H9 (cell line): Measurements from ENCODE around the gene NAA15. TPM values are rescaled to one million over a fixed set of nuclear protein-coding genes. Genes with fewer than 3 reads are reported as not detected.
A peak's percentile ranks its signal among the peaks of the same experiment; 100 is the strongest.

ENCODE experiments used
- DNase-seq: peaks from one replicate; pipeline ENCODE4 v3.0.0-alpha.2; 2017
- H2AFZ ChIP-seq: one replicate; pipeline ENCODE4 v1.6.1; 2013; ENCODE audit warnings: mild to moderate bottlenecking, low read length, control low read depth, moderate library complexity
- H2AK5ac ChIP-seq: 2 replicates; pipeline ENCODE4 v1.6.1; 2013; ENCODE audit warnings: low read length, control low read depth, mixed read lengths; ENCODE audit not compliant: insufficient read length
- H2BK120ac ChIP-seq: one replicate; pipeline ENCODE4 v1.6.1; 2013; ENCODE audit warnings: low read depth, mild to moderate bottlenecking, low read length, control low read depth, inconsistent platforms; ENCODE audit not compliant: poor library complexity, severe bottlenecking
- H2BK12ac ChIP-seq: 2 replicates; pipeline ENCODE4 v1.6.1; 2013; ENCODE audit warnings: low read length, control low read depth, mixed read lengths, low read depth; ENCODE audit not compliant: insufficient read length
- H2BK15ac ChIP-seq: 2 replicates; pipeline ENCODE4 v1.6.1; 2013; ENCODE audit warnings: low read depth, low read length, control low read depth
- H2BK20ac ChIP-seq: one replicate; pipeline ENCODE4 v1.6.1; 2013; ENCODE audit warnings: low read depth, mild to moderate bottlenecking, low read length, control low read depth, inconsistent platforms; ENCODE audit not compliant: poor library complexity, severe bottlenecking
- H2BK5ac ChIP-seq: 2 replicates; pipeline ENCODE4 v1.6.1; 2013; ENCODE audit warnings: low read length, control low read depth, mixed read lengths; ENCODE audit not compliant: insufficient read length
- H3K14ac ChIP-seq: 2 replicates; pipeline ENCODE4 v1.6.1; 2013; ENCODE audit warnings: low read length, control low read depth; ENCODE audit not compliant: insufficient read depth
- H3K18ac ChIP-seq: 2 replicates; pipeline ENCODE4 v1.6.1; 2013; ENCODE audit warnings: low read depth, mild to moderate bottlenecking, mixed read lengths, low read length, control low read depth; ENCODE audit not compliant: insufficient read length
- H3K23ac ChIP-seq: 2 replicates; pipeline ENCODE4 v1.6.1; 2013; ENCODE audit warnings: low read length, control low read depth, mixed read lengths, low read depth; ENCODE audit not compliant: insufficient read length
- H3K23me2 ChIP-seq: 2 replicates; pipeline ENCODE4 v1.6.1; 2013; ENCODE audit warnings: low read depth, mild to moderate bottlenecking, mixed read lengths, low read length, control low read depth; ENCODE audit not compliant: insufficient read length, poor library complexity, severe bottlenecking
- H3K27ac ChIP-seq: 2 replicates; pipeline ENCODE4 v1.5.1; 2013; ENCODE audit warnings: low read length, control low read depth, mixed read lengths, low read depth; ENCODE audit not compliant: insufficient read length
- H3K27me3 ChIP-seq: 2 replicates; pipeline ENCODE4 v1.6.1; 2013; ENCODE audit warnings: low read length, control low read depth, inconsistent platforms; ENCODE audit not compliant: insufficient read depth
- H3K4ac ChIP-seq: 2 replicates; pipeline ENCODE4 v1.6.1; 2013; ENCODE audit warnings: low read depth, mild to moderate bottlenecking, control low read depth, inconsistent platforms, low read length, moderate library complexity
- H3K4me1 ChIP-seq: 2 replicates; pipeline ENCODE4 v1.6.1; 2013; ENCODE audit warnings: low read length, control low read depth, inconsistent platforms; ENCODE audit not compliant: insufficient read depth
- H3K4me2 ChIP-seq: 2 replicates; pipeline ENCODE4 v1.6.1; 2013; ENCODE audit warnings: low read length, control low read depth, mixed read lengths; ENCODE audit not compliant: insufficient read length, insufficient read depth
- H3K56ac ChIP-seq: 2 replicates; pipeline ENCODE4 v1.6.1; 2013; ENCODE audit warnings: low read depth, mild to moderate bottlenecking, mixed read lengths, low read length, control low read depth; ENCODE audit not compliant: insufficient read length
- H3K79me1 ChIP-seq: 2 replicates; pipeline ENCODE4 v1.6.1; 2013; ENCODE audit warnings: low read depth, mild to moderate bottlenecking, moderate library complexity, low read length, control low read depth, inconsistent platforms; ENCODE audit not compliant: insufficient read depth, poor library complexity, severe bottlenecking
- H3K79me2 ChIP-seq: 2 replicates; pipeline ENCODE4 v1.6.1; 2013; ENCODE audit warnings: low read length, control low read depth, inconsistent platforms; ENCODE audit not compliant: insufficient read depth
- H3K9ac ChIP-seq: 2 replicates; pipeline ENCODE4 v1.6.1; 2013; ENCODE audit warnings: low read length, control low read depth, mixed read lengths; ENCODE audit not compliant: insufficient read length; ENCODE audit errors: extremely low read depth
- H3K9me3 ChIP-seq: one replicate; pipeline ENCODE4 v1.6.1; 2013; ENCODE audit warnings: low read depth, low read length, inconsistent platforms; ENCODE audit not compliant: control insufficient read depth
- H3T11ph ChIP-seq: one replicate; pipeline ENCODE4 v1.6.1; 2013; ENCODE audit warnings: mild to moderate bottlenecking, low read length, control low read depth, inconsistent platforms
- H4K20me1 ChIP-seq: one replicate; pipeline ENCODE4 v1.6.1; 2013; ENCODE audit not compliant: control insufficient read depth, insufficient read length, insufficient read depth
- H4K5ac ChIP-seq: 2 replicates; pipeline ENCODE4 v1.6.1; 2013; ENCODE audit warnings: low read depth, mild to moderate bottlenecking, mixed read lengths, low read length, control low read depth; ENCODE audit not compliant: insufficient read length
- H4K8ac ChIP-seq: replicated peaks from 2 replicates; pipeline ENCODE4 v1.6.1; 2013; ENCODE audit warnings: low read length, control low read depth, mixed read lengths, low read depth; ENCODE audit not compliant: insufficient read length
- H4K91ac ChIP-seq: 2 replicates; pipeline ENCODE4 v1.6.1; 2013; ENCODE audit warnings: low read depth, mild to moderate bottlenecking, moderate library complexity, mixed read lengths, low read length, control low read depth; ENCODE audit not compliant: insufficient read length
- H3K27ac Mint-ChIP-seq, 3 experiments: 2 replicates in 2 of 3; 3 replicates in 1 of 3; pipeline ENCODE4 v1.8.0; 2020 to 2021; ENCODE audit warnings: mixed read lengths in 3 of 3, mild to moderate bottlenecking in 1 of 3, moderate library complexity in 1 of 3
- H3K27me3 Mint-ChIP-seq: 2 replicates; pipeline ENCODE4 v1.8.0; 2021; ENCODE audit warnings: low read depth, mild to moderate bottlenecking, moderate library complexity, mixed read lengths
- H3K36me3 Mint-ChIP-seq, 3 experiments: 2 replicates in 2 of 3; 3 replicates in 1 of 3; pipeline ENCODE4 v1.8.0; 2020 to 2021; ENCODE audit warnings: low read depth in 3 of 3, mixed read lengths in 3 of 3; ENCODE audit not compliant: insufficient read depth in 1 of 3
- H3K4me1 Mint-ChIP-seq, 2 experiments: 2 replicates each; pipeline ENCODE4 v1.8.0; 2020; ENCODE audit warnings: mixed read lengths in 2 of 2
- H3K4me3 Mint-ChIP-seq, 2 experiments: 2 replicates in 1 of 2; 3 replicates in 1 of 2; pipeline ENCODE4 v1.8.0; 2020 to 2021; ENCODE audit warnings: mild to moderate bottlenecking in 2 of 2, mixed read lengths in 2 of 2, moderate library complexity in 1 of 2
- H3K9me3 Mint-ChIP-seq, 2 experiments: 2 replicates in 1 of 2; 3 replicates in 1 of 2; pipeline ENCODE4 v1.8.0; 2020; ENCODE audit warnings: mild to moderate bottlenecking in 2 of 2, mixed read lengths in 2 of 2, moderate library complexity in 1 of 2
- CTCF ChIP-seq: fragments of 200-600 bp; sonication (generic); conservative IDR thresholded peaks from 3 replicates; pipeline ENCODE4 v1.8.0; 2021; ENCODE audit warnings: antibody characterized with exemption, mild to moderate bottlenecking
- WGBS: extraction: QIAGEN DNeasy Blood & Tissue Kit; methylation state at CpG from one replicate; pipeline ENCODE4 v1.1.7; 2013; ENCODE audit warnings: missing lambda C conversion rate, low lambda C conversion rate, mixed read lengths; ENCODE audit not compliant: insufficient read length; ENCODE audit errors: extremely low coverage; 5-methylcytosine and 5-hydroxymethylcytosine counted together
- total RNA-seq: library from RNA; stranded (reverse); gene quantifications from 2 replicates; pipeline ENCODE4 v1.2.1, GENCODE V29; 2021

The NAA15 gene
- total RNA-seq, 1 experiment from 2014 or later = 115 TPM

DNA sequence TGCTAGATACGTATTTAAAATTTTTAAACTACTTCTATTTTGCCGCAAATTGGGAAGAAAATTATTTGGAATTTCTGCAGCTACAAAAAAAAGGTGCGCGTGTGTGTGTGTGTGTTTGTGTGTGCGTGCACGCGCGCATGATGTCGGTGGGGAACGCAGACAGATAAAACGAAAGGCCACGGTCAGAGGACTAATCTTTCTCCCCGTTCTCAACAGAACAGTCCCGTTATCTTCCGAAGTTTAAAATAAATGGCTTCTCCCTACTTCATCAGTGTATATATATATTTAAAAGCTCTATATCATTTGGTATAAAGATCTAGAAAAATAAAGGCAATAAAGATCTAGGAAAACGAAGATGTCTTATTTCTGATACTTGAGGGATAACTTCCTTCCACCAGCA, 22.8 kb upstream of the NAA15 start:
- no peaks in the 10 kb centered on the region for H3K36me3 Mint-ChIP-seq
- no peak overlapping the region for H3K23ac ChIP-seq
- H3K79me1 ChIP-seq = no peaks in the 10 kb centered on the region
- no peak overlapping the region for H2BK15ac ChIP-seq
- H3K27me3 Mint-ChIP-seq = peaks cover 40% of the 10 kb centered on the region
- H3K4me1 ChIP-seq = no peaks in the 10 kb centered on the region
- no peak overlapping the region for H2AFZ ChIP-seq
- no peak overlapping the region for H3K14ac ChIP-seq
- H4K5ac ChIP-seq = no peak overlapping the region
- peaks cover 11 to 14% of the 10 kb centered on the region in 2 experiments for H3K4me1 Mint-ChIP-seq
- H3K9me3 Mint-ChIP-seq = no peaks in the 10 kb centered on the region
- H3K9me3 ChIP-seq = no peaks in the 10 kb centered on the region
- H3T11ph ChIP-seq = no peak overlapping the region
- no peak overlapping the region for H3K9ac ChIP-seq
- no peak overlapping the region for H3K27ac Mint-ChIP-seq
- no peak overlapping the region for H3K4ac ChIP-seq
- H4K8ac ChIP-seq = no peak overlapping the region
- TF ChIP-seq CTCF = no peak
- H3K27ac ChIP-seq = no peak overlapping the region
- no peak overlapping the region for H2BK120ac ChIP-seq
- peaks cover 12% of the 10 kb centered on the region; the same call in 1 of the 2 replicates for H3K27me3 ChIP-seq
- no CpG with 5 or more reads among the region's 16 CpGs for WGBS
- no peak overlapping the region for H2BK12ac ChIP-seq
- DNase-seq = no peak
- no peak overlapping the region for H2AK5ac ChIP-seq
- H3K4me2 ChIP-seq = peak overlapping the region; percentile 72
- H3K18ac ChIP-seq = no peak overlapping the region
- H2BK20ac ChIP-seq = no peak overlapping the region
- no peak overlapping the region for H3K56ac ChIP-seq
- peak overlapping the region; percentile 69 to 84 for H3K4me3 Mint-ChIP-seq
- H4K91ac ChIP-seq = no peak overlapping the region
- H2BK5ac ChIP-seq = no peak overlapping the region
- peaks cover 4% of the 10 kb centered on the region for H3K23me2 ChIP-seq
- no peaks in the 10 kb centered on the region for H4K20me1 ChIP-seq
- H3K79me2 ChIP-seq = no peaks in the 10 kb centered on the region
